Activated CD8-positive, alpha-beta T cell treated with anti-CD3 and anti-CD28 coated beads for 36 hours (primary cell): ENCODE measurements around the gene GOLGA6L10. TPM values are rescaled to one million over a fixed set of nuclear protein-coding genes. Genes with fewer than 3 reads are reported as not detected.
"Not testable (repeated sequence)": the region's sequence is repeated elsewhere in the genome, so short reads cannot be mapped to it uniquely, and the experiment has no call there.

Source experiments
- ATAC-seq: fragments of 200-7000 bp; cut with Tn5 transposase; one replicate; pipeline ENCODE4 v1.10.0; 2021; ENCODE audit warnings: mild to moderate bottlenecking, moderate library complexity
- CTCF ChIA-PET: fragments of 350-600 bp; sonication (Branson Sonifier 250); formaldehyde crosslinking; loops from one replicate; lab custom pipeline; 2021; ENCODE audit warnings: antibody characterized with exemption; lab: Charles Lee
- POLR2A ChIA-PET: fragments of 350-600 bp; sonication (Branson Sonifier 250); formaldehyde crosslinking; loops from one replicate; lab custom pipeline; 2021; ENCODE audit warnings: antibody characterized with exemption; lab: Charles Lee
- DNase-seq: peaks from one replicate; pipeline ENCODE4 v3.0.0-alpha.2; 2020
- H3K27ac Mint-ChIP-seq: one replicate; pipeline ENCODE4 v1.8.0; 2021; ENCODE audit warnings: mild to moderate bottlenecking, mixed read lengths
- H3K27me3 Mint-ChIP-seq: one replicate; pipeline ENCODE4 v1.8.0; 2021; ENCODE audit warnings: mixed read lengths
- H3K36me3 Mint-ChIP-seq: one replicate; pipeline ENCODE4 v1.8.0; 2021; ENCODE audit warnings: low read depth, mixed read lengths
- H3K4me1 Mint-ChIP-seq: one replicate; pipeline ENCODE4 v1.8.0; 2021; ENCODE audit warnings: low read depth, mixed read lengths
- H3K4me3 Mint-ChIP-seq: one replicate; pipeline ENCODE4 v1.8.0; 2021; ENCODE audit warnings: mild to moderate bottlenecking, moderate library complexity, mixed read lengths
- H3K9me3 Mint-ChIP-seq: one replicate; pipeline ENCODE4 v1.8.0; 2021; ENCODE audit warnings: mixed read lengths
- intact Hi-C: fragments of 100-400 bp; cut with micrococcal nuclease; formaldehyde crosslinking; loops from one replicate; pipeline ENCODE4 v1.10.0; 2022
- total RNA-seq, 2 experiments: library from RNA; stranded (reverse); gene quantifications; one replicate each; pipeline ENCODE4 v1.2.3, GENCODE V29; 2021
- TF ChIP-seq, protein P1 (sequence below): fragments of 200-600 bp; IDR thresholded peaks from one replicate; pipeline ENCODE4 v1.8.0; 2022; ENCODE audit warnings: antibody characterized with exemption, mild to moderate bottlenecking

Gene GOLGA6L10
- total RNA-seq, 2 experiments from 2014 or later, result 2.5 to 3.0 TPM

- POLR2A ChIA-PET, H3K4me1 Mint-ChIP-seq, H3K36me3 Mint-ChIP-seq, DNase-seq, intact Hi-C loops, H3K4me3 Mint-ChIP-seq, CTCF ChIA-PET, ATAC-seq, H3K27ac Mint-ChIP-seq, H3K9me3 Mint-ChIP-seq, H3K27me3 Mint-ChIP-seq: not testable (repeated sequence)
These were observed 4.9 kb downstream of the GOLGA6L10 start for GRCh38 chr15:82344421-82344820.

- ATAC-seq, DNase-seq: not testable (repeated sequence)
These were observed 5.4 kb downstream of the GOLGA6L10 start for GRCh38 chr15:82343851-82344250.

DNA sequence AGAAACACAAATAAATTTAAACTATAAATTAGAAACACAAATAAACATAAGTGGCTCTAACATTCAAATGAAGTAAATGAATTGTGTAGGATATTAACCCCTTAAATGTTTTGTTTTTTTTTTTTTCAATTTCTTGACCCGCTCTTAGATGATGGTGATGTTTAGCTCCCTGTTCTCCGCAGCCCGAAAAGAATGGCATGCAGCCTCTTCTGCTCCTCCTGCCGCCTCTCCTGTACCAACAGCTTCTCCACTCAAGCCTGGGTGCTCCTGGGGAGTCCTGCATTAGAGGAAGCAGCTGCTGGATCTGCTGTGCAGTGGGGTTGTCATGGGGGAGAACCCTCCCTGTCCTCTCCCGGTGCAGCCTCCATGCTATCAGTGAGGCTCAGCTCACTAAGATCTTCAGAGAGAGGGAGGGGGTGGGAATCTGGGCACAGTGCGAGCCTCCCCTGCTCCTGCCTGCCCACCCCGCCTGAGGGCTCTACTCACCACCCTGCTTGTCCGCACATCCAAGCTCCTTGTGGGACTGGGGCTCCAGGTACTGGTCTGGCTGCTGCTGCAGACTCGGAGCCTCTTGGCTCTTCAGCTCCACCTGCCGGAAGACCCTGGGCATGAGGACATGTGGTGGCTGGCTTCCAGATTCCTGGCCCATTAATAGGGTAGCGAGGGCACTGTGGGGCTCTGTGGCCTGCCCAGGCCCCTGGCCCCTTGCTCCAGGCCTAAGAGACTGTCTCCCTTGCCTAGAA is 6.5 kb downstream of the GOLGA6L10 start:
- H3K36me3 Mint-ChIP-seq, intact Hi-C loops, ATAC-seq, POLR2A ChIA-PET, CTCF ChIA-PET, H3K4me3 Mint-ChIP-seq, H3K9me3 Mint-ChIP-seq, H3K27me3 Mint-ChIP-seq, H3K27ac Mint-ChIP-seq, H3K4me1 Mint-ChIP-seq: not testable (repeated sequence)
- DNase-seq, result peak; percentile 37
- TF ChIP-seq, protein P1, sequence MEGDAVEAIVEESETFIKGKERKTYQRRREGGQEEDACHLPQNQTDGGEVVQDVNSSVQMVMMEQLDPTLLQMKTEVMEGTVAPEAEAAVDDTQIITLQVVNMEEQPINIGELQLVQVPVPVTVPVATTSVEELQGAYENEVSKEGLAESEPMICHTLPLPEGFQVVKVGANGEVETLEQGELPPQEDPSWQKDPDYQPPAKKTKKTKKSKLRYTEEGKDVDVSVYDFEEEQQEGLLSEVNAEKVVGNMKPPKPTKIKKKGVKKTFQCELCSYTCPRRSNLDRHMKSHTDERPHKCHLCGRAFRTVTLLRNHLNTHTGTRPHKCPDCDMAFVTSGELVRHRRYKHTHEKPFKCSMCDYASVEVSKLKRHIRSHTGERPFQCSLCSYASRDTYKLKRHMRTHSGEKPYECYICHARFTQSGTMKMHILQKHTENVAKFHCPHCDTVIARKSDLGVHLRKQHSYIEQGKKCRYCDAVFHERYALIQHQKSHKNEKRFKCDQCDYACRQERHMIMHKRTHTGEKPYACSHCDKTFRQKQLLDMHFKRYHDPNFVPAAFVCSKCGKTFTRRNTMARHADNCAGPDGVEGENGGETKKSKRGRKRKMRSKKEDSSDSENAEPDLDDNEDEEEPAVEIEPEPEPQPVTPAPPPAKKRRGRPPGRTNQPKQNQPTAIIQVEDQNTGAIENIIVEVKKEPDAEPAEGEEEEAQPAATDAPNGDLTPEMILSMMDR, result peak; percentile 48

More at GRCh38 chr15:82343851-82344250, 5.4 kb downstream of the GOLGA6L10 start:
- POLR2A ChIA-PET, H3K27ac Mint-ChIP-seq, H3K4me3 Mint-ChIP-seq, H3K27me3 Mint-ChIP-seq, H3K4me1 Mint-ChIP-seq, H3K36me3 Mint-ChIP-seq, H3K9me3 Mint-ChIP-seq, intact Hi-C loops, CTCF ChIA-PET: not testable (repeated sequence)

GRCh38 chr15:82338573-82338972 is 10.7 kb downstream of the GOLGA6L10 start:
- H3K27me3 Mint-ChIP-seq, ATAC-seq, CTCF ChIA-PET, H3K36me3 Mint-ChIP-seq, H3K9me3 Mint-ChIP-seq, H3K4me3 Mint-ChIP-seq, DNase-seq, H3K4me1 Mint-ChIP-seq, POLR2A ChIA-PET, H3K27ac Mint-ChIP-seq: not testable (repeated sequence)
- intact Hi-C loops, result loop anchor here (10.0 kb wide), 1 partner anchor 74 kb away; the partner anchor contains the start of genes EFL1 and SAXO2

- CTCF ChIA-PET, result not testable (repeated sequence)
These were observed 11.2 kb downstream of the GOLGA6L10 start for GRCh38 chr15:82338053-82338452.

GRCh38 chr15:82337051-82337450 is 12.2 kb downstream of the GOLGA6L10 start:
- ATAC-seq, H3K4me1 Mint-ChIP-seq, H3K9me3 Mint-ChIP-seq, H3K27me3 Mint-ChIP-seq, POLR2A ChIA-PET, H3K36me3 Mint-ChIP-seq, CTCF ChIA-PET, H3K27ac Mint-ChIP-seq, H3K4me3 Mint-ChIP-seq, DNase-seq: not testable (repeated sequence)
- intact Hi-C loops, result loop anchor here (10.0 kb wide), 1 partner anchor 72 kb away; the partner anchor contains the start of genes EFL1 and SAXO2

More at GRCh38 chr15:82338053-82338452, 11.2 kb downstream of the GOLGA6L10 start:
- ATAC-seq, H3K9me3 Mint-ChIP-seq, H3K36me3 Mint-ChIP-seq, H3K4me1 Mint-ChIP-seq, DNase-seq, H3K27me3 Mint-ChIP-seq, H3K27ac Mint-ChIP-seq, POLR2A ChIA-PET, H3K4me3 Mint-ChIP-seq: not testable (repeated sequence)
- intact Hi-C loops, result loop anchor here (10.0 kb wide), 1 partner anchor 73 kb away; the partner anchor contains the start of genes EFL1 and SAXO2

GRCh38 chr15:82336180-82336647 is 13.1 kb downstream of the GOLGA6L10 start:
- H3K4me3 Mint-ChIP-seq, H3K27ac Mint-ChIP-seq, H3K27me3 Mint-ChIP-seq, ATAC-seq, H3K36me3 Mint-ChIP-seq, CTCF ChIA-PET, POLR2A ChIA-PET, DNase-seq, H3K4me1 Mint-ChIP-seq, H3K9me3 Mint-ChIP-seq: not testable (repeated sequence)
- intact Hi-C loops, result loop anchor here (10.0 kb wide), 1 partner anchor 71 kb away; the partner anchor contains the start of genes EFL1 and SAXO2

DNA sequence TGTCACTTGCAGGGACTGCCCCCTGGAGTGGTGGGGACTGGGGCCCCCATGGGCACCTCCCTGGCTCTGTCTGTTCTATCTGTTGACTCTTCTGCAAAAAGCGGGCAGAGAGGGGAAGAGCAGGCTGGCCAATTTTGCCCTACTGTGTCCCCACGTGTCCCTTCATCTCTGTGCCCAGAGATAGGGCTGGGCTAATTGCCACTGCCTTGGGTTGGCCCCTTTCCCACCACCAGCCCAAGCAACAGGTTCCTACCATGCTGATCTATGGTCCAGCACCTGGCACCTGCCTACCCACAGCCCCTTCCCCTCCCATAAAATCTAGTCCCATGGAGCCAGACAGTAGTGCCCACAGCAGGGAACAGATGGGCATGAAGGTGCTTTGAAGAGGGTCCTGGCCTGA is 14.3 kb downstream of the GOLGA6L10 start:
- H3K9me3 Mint-ChIP-seq, DNase-seq, H3K27me3 Mint-ChIP-seq, POLR2A ChIA-PET, ATAC-seq, H3K27ac Mint-ChIP-seq, H3K4me3 Mint-ChIP-seq, H3K4me1 Mint-ChIP-seq, CTCF ChIA-PET, H3K36me3 Mint-ChIP-seq: not testable (repeated sequence)
- intact Hi-C loops, result loop anchor here (10.0 kb wide), 1 partner anchor 70 kb away; the partner anchor contains the start of genes EFL1 and SAXO2

GRCh38 chr15:82334554-82334932 is 14.7 kb downstream of the GOLGA6L10 start:
- H3K27me3 Mint-ChIP-seq, result not testable (repeated sequence)

GRCh38 chr15:82333603-82334553 is 15.4 kb downstream of the GOLGA6L10 start:
- not testable (repeated sequence) for H3K27ac Mint-ChIP-seq
- intact Hi-C loops, result loop anchor here (10.0 kb wide), 1 partner anchor 69 kb away; the partner anchor contains the start of genes EFL1 and SAXO2

More at GRCh38 chr15:82334554-82334932, 14.7 kb downstream of the GOLGA6L10 start:
- CTCF ChIA-PET, H3K4me1 Mint-ChIP-seq, ATAC-seq, POLR2A ChIA-PET, DNase-seq, H3K9me3 Mint-ChIP-seq, H3K36me3 Mint-ChIP-seq, H3K4me3 Mint-ChIP-seq, H3K27ac Mint-ChIP-seq: not testable (repeated sequence)
- intact Hi-C loops, result loop anchor here (10.0 kb wide), 1 partner anchor 70 kb away; the partner anchor contains the start of genes EFL1 and SAXO2

More at GRCh38 chr15:82333603-82334553, 15.4 kb downstream of the GOLGA6L10 start:
- H3K9me3 Mint-ChIP-seq, H3K36me3 Mint-ChIP-seq, ATAC-seq, POLR2A ChIA-PET, H3K4me1 Mint-ChIP-seq, DNase-seq, H3K4me3 Mint-ChIP-seq, CTCF ChIA-PET, H3K27me3 Mint-ChIP-seq: not testable (repeated sequence)
